Upper lobe of left lung (tissue), 4 donors: ENCODE results near the gene PDGFA.

Source experiments
- POLR2A ChIP-seq, 4 donors: fragments of 450-650 bp; IDR thresholded peaks; one replicate each; pipeline ENCODE4 v1.5.1; 2016 to 2017; ENCODE audit warnings: antibody characterized with exemption in 4 of 4, mild to moderate bottlenecking in 2 of 4
- POLR2AphosphoS5 ChIP-seq, 2 donors: sonication (generic); formaldehyde crosslinking; IDR thresholded peaks; one replicate each; pipeline ENCODE4 v1.5.1; 2017; ENCODE audit warnings: antibody characterized with exemption in 2 of 2
- TF ChIP-seq, protein P1 (sequence below), 6 experiments: fragments of 450-650 bp in 4 of 6; fragments of 200-600 bp in 2 of 6; sonication (generic) in 2 of 6; IDR thresholded peaks; one replicate each; pipeline ENCODE4 v1.5.1; 2016 to 2019; ENCODE audit warnings: antibody characterized with exemption in 6 of 6

DNA sequence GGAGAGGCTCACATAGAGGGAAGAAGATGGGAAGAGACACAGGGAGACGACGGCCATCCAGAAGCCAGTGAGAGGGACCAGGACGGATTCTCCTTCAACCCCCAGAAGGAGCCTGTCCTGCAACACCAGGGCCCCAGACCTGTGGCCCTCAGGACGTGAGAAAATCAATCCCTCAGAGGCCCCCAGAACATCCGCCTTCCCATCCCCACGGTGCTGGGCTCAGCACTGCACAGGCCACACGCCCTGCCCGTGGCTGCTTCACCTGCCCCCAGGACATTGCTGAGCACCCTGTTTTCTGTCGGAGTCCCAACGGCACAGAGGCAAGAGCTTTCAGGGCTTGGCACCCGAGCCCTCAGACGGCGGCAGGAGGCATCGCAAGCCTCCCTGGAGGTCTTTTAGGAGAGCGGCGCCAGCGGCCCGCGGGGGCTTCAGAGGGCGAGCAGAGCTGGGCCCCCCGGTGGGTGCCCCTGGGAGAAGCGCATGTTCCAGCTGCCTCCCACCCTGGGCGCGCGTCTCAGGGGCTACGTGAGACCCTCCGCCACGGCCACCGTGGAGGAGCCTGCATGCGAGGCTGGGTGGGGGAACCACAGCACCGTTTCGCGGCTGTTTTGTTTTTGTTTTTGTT is 42.8 kb downstream of the PDGFA start:
- TF ChIP-seq POLR2A (IDR thresholded peaks at IDR 0.05) (no peak), POLR2AphosphoS5 (IDR thresholded peaks at IDR 0.05) (no peak)
- TF ChIP-seq, protein P1, sequence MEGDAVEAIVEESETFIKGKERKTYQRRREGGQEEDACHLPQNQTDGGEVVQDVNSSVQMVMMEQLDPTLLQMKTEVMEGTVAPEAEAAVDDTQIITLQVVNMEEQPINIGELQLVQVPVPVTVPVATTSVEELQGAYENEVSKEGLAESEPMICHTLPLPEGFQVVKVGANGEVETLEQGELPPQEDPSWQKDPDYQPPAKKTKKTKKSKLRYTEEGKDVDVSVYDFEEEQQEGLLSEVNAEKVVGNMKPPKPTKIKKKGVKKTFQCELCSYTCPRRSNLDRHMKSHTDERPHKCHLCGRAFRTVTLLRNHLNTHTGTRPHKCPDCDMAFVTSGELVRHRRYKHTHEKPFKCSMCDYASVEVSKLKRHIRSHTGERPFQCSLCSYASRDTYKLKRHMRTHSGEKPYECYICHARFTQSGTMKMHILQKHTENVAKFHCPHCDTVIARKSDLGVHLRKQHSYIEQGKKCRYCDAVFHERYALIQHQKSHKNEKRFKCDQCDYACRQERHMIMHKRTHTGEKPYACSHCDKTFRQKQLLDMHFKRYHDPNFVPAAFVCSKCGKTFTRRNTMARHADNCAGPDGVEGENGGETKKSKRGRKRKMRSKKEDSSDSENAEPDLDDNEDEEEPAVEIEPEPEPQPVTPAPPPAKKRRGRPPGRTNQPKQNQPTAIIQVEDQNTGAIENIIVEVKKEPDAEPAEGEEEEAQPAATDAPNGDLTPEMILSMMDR (IDR thresholded peaks at IDR 0.05) = no peak
